DND-41 (cell line): ENCODE data around the gene SLC39A2.

Source experiments
- ATAC-seq: fragments of 200-7000 bp; cut with Tn5 transposase; 3 replicates; pipeline ENCODE4 v1.9.1; 2021; ENCODE audit warnings: low read depth; ENCODE audit not compliant: insufficient read depth
- DNase-seq: peaks from one replicate; pipeline ENCODE4 v3.0.0-alpha.2; 2020
- H2AFZ ChIP-seq: 2 replicates; pipeline ENCODE4 v1.6.0; 2012; ENCODE audit warnings: low read depth, low read length
- H3K27ac ChIP-seq: 2 replicates; pipeline ENCODE4 v1.5.1; 2012; ENCODE audit warnings: low read length, inconsistent platforms
- H3K27me3 ChIP-seq: fragments of 200-600 bp; sonication (generic); 2 replicates; pipeline ENCODE4 v1.6.0; 2012; ENCODE audit warnings: low read length, mild to moderate bottlenecking, inconsistent platforms; ENCODE audit not compliant: insufficient read depth, poor library complexity
- H3K36me3 ChIP-seq: 2 replicates; pipeline ENCODE4 v1.5.1; 2012; ENCODE audit warnings: low read length, inconsistent platforms; ENCODE audit not compliant: insufficient read depth
- H3K4me1 ChIP-seq: 2 replicates; pipeline ENCODE4 v1.5.1; 2012; ENCODE audit warnings: mild to moderate bottlenecking, low read length; ENCODE audit not compliant: insufficient read depth
- H3K4me2 ChIP-seq: 2 replicates; pipeline ENCODE4 v1.6.0; 2012; ENCODE audit warnings: mild to moderate bottlenecking, moderate library complexity, low read length, inconsistent platforms; ENCODE audit not compliant: insufficient read depth
- H3K4me3 ChIP-seq, 2 experiments: fragments of 200-600 bp in 1 of 2; shearing (Covaris generic) in 1 of 2; 2 replicates each; pipeline ENCODE4 v1.5.1; 2012 to 2016; ENCODE audit warnings: inconsistent platforms in 2 of 2, low read length in 2 of 2, mild to moderate bottlenecking in 2 of 2, low read depth in 1 of 2, moderate library complexity in 1 of 2
- H3K79me2 ChIP-seq: 2 replicates; pipeline ENCODE4 v1.6.0; 2012; ENCODE audit warnings: low read length, inconsistent platforms; ENCODE audit not compliant: insufficient read depth
- H3K9ac ChIP-seq: 2 replicates; pipeline ENCODE4 v1.6.0; 2012; ENCODE audit warnings: low read depth, mild to moderate bottlenecking, inconsistent platforms, low read length, moderate library complexity
- H3K9me3 ChIP-seq: 2 replicates; pipeline ENCODE4 v1.5.1; 2012; ENCODE audit warnings: low read length, moderate library complexity, mild to moderate bottlenecking, inconsistent platforms; ENCODE audit not compliant: insufficient read depth, severe bottlenecking
- H4K20me1 ChIP-seq: 2 replicates; pipeline ENCODE4 v1.6.0; 2012; ENCODE audit warnings: low read length; ENCODE audit not compliant: insufficient read depth
- CTCF ChIP-seq: IDR thresholded peaks from 2 replicates; pipeline ENCODE4 v1.5.1; 2012; ENCODE audit warnings: borderline replicate concordance, low read length, moderate library complexity, mild to moderate bottlenecking; ENCODE audit not compliant: poor library complexity, severe bottlenecking; ENCODE audit errors: extremely low read depth
- EZH2 ChIP-seq: IDR thresholded peaks from 3 replicates; pipeline ENCODE4 v1.6.1; 2012; ENCODE audit warnings: borderline replicate concordance, low read depth, mild to moderate bottlenecking, moderate library complexity, low read length, inconsistent platforms; ENCODE audit not compliant: severe bottlenecking

SLC39A2 gene

DNA sequence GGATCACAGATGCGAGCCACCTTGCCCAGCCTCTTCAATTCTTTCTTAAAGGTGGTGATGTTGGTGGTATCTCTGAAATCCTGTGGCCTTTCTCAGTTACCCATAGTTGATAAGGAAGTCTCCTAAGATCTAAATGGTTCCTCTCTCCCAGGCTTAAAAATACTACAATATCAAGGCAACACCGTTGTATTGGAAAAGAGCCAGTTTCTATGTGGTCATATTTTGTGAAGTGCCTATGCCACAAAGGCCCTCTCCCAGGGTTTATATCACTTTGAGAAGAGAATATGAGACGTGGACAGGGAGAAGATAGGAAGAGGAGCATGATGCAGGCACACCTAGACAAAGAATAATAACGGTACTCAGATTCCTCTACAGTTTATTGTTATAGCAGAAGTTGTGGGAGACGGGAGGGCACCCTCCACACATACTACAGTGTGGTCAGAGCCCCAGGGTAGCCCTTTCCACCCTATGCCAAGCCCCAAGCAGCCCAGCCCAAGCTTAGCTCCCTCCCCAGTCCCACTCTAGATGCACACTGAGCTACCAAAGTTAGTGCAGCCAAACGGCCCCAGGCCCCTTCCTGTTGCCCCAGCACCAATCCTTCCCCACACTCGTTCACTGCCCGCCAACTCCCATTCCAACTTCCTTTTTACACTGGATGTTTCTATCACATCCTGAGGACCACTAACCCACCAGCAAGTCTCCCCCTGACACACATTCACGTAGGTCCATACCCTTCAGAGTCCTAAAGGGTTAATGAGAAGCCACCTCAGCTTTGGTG is 17.5 kb downstream of the SLC39A2 start:
- no peak overlapping the region for H3K9ac ChIP-seq
- DNase-seq (no peak), ATAC-seq (no peak)
- H4K20me1 ChIP-seq: no peaks in the 10 kb centered on the region
- no peaks in the 10 kb centered on the region for H3K27me3 ChIP-seq
- no peaks in the 10 kb centered on the region for H3K9me3 ChIP-seq
- no peak for TF ChIP-seq CTCF
- no peak for TF ChIP-seq EZH2
- no peak overlapping the region for H3K4me2 ChIP-seq
- no peaks in the 10 kb centered on the region for H3K79me2 ChIP-seq
- no peaks in the 10 kb centered on the region for H3K36me3 ChIP-seq
- H3K4me1 ChIP-seq: no peaks in the 10 kb centered on the region
- no peak overlapping the region for H2AFZ ChIP-seq
- no peak overlapping the region for H3K4me3 ChIP-seq
- H3K27ac ChIP-seq: no peak overlapping the region

DNA sequence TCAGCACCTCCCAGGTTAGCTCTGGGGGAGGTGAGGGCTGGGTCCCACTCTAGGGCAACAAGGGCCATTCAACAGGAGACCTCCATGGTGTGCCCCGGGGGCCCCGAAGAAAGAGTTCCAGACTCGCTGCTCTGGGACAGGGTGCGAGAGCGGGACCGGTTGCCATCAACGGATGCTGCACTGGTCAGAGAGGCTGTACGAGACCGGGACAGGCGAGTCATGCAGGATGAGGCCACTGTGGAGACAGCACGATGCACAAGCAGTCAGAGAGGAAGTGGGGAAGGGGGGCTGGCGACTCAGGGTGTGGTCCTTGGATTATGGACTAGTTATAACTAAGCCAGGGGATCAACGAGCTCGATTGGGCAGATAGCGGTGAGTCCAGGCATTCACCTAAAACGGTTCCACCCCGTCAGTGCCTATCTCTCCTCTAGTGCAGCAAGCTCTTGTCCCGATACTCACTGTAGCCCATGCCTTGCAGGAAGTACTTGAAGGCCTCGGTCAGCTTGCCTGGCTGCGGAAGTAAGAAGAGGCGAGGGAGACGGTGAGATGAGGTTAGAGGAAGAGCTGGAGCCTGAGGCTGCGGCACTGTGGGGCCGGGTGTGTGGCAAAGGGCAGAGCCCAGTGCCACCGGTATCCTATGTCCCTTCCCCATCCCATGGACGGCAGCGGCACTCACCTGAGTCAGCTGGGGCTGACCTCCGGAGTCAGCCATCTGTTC is 18.6 kb downstream of the SLC39A2 start:
- Histone ChIP-seq H3K9ac (no peak overlapping the region), H3K4me1 (no peaks in the 10 kb centered on the region), H3K4me3 (no peak overlapping the region), H3K9me3 (no peaks in the 10 kb centered on the region), H3K4me2 (no peak overlapping the region), H3K79me2 (no peaks in the 10 kb centered on the region), H3K27ac (no peak overlapping the region), H3K27me3 (no peaks in the 10 kb centered on the region), H3K36me3 (no peaks in the 10 kb centered on the region), H2AFZ (no peak overlapping the region), H4K20me1 (no peaks in the 10 kb centered on the region)
- no peak for TF ChIP-seq CTCF
- TF ChIP-seq EZH2: no peak
- ATAC-seq (no peak), DNase-seq (no peak)

DNA sequence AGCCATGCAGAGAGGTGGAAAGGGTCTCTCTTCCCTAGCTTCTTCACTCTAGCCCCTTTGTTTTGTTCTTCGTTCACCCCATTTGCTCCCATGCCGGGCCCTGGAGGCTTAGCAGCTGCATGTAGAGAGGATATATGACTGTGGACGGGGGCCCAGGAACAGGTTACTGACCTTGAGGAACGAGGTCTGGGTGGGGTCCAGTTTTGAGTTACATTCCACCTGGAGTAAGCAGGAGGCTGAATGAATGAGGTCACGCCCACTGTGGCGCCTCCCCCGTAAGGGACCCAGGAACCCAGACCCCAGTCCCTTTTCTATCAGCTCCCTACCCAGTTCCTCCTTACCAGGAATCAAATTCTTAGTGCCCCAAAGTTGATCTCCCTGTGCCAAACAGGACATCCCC is 19.2 kb downstream of the SLC39A2 start:
- Histone ChIP-seq H3K79me2 (no peaks in the 10 kb centered on the region), H3K9me3 (no peaks in the 10 kb centered on the region), H3K36me3 (no peaks in the 10 kb centered on the region), H2AFZ (no peak overlapping the region), H4K20me1 (no peaks in the 10 kb centered on the region), H3K4me3 (no peak overlapping the region), H3K4me2 (no peak overlapping the region), H3K27me3 (no peaks in the 10 kb centered on the region), H3K9ac (no peak overlapping the region), H3K4me1 (no peaks in the 10 kb centered on the region), H3K27ac (no peak overlapping the region)
- DNase-seq (no peak), ATAC-seq (no peak)
- TF ChIP-seq CTCF (no peak), EZH2 (no peak)
